ENCODE data around the gene ZNF121.
"Not testable (repeated sequence)": the region's sequence is repeated elsewhere in the genome, so short reads cannot be mapped to it uniquely, and the experiment has no call there.

Gene ZNF121

GRCh38 chr19:9584073-9584833, at the start of gene ZNF121:
TSS of gene ZNF121 (minus strand) at chr19:9584504. CDS start at chr19:9568097, 16,407 bp downstream.
- DNase-seq (ENCODE audit: low read depth in 2 of 2) = peak; percentile 70

GRCh38 chr19:9627856-9628255, 43.6 kb upstream of the ZNF121 start:
- no peak for DNase-seq (ENCODE audit: low read depth in 2 of 2)

- DNase-seq (ENCODE audit: low read depth in 2 of 2) = no peak
These were observed 38.2 kb upstream of the ZNF121 start for GRCh38 chr19:9622531-9622930.

- DNase-seq (ENCODE audit: low read depth in 2 of 2) = peak; percentile 77 to 80
These were observed 37.1 kb upstream of the ZNF121 start, which contains the start of gene ZNF561 for GRCh38 chr19:9621156-9622037. TSS of gene ZNF561 (minus strand) at chr19:9621232. CDS start at chr19:9619456, 1,776 bp downstream.

GRCh38 chr19:9620842-9621155, 36.5 kb upstream of the ZNF121 start:
- no peak for DNase-seq (ENCODE audit: low read depth in 2 of 2)

- DNase-seq (ENCODE audit: low read depth in 2 of 2) = no peak
These were observed 31.5 kb upstream of the ZNF121 start for GRCh38 chr19:9615844-9616243.

GRCh38 chr19:9610484-9611113, 26.3 kb upstream of the ZNF121 start:
- no peak for DNase-seq (ENCODE audit: low read depth in 2 of 2)

GRCh38 chr19:9608912-9609311, 24.6 kb upstream of the ZNF121 start:
- DNase-seq (ENCODE audit: low read depth in 2 of 2) = no peak

- no peak for DNase-seq (ENCODE audit: low read depth in 2 of 2)
These were observed 12.7 kb upstream of the ZNF121 start for GRCh38 chr19:9597027-9597426.

- peak; percentile 55 to 65 for DNase-seq (ENCODE audit: low read depth in 2 of 2)
These were observed 2.5 kb upstream of the ZNF121 start for GRCh38 chr19:9586764-9587163.

GRCh38 chr19:9582081-9582725, 2.1 kb downstream of the ZNF121 start:
- not testable (repeated sequence) for DNase-seq (ENCODE audit: low read depth in 2 of 2)

GRCh38 chr19:9580728-9581127, 3.6 kb downstream of the ZNF121 start:
- DNase-seq (ENCODE audit: low read depth in 2 of 2) = no peak

GRCh38 chr19:9570255-9570654, 14.0 kb downstream of the ZNF121 start:
- no peak for DNase-seq (ENCODE audit: low read depth in 2 of 2)

- no peak for DNase-seq (ENCODE audit: low read depth in 2 of 2)
These were observed 17.6 kb downstream of the ZNF121 start for GRCh38 chr19:9566729-9567128.

- DNase-seq (ENCODE audit: low read depth in 2 of 2) = no peak
These were observed 18.2 kb downstream of the ZNF121 start for GRCh38 chr19:9565900-9566705.

GRCh38 chr19:9552536-9553274, 31.6 kb downstream of the ZNF121 start:
- no peak for DNase-seq (ENCODE audit: low read depth in 2 of 2)

GRCh38 chr19:9547870-9548269, 36.4 kb downstream of the ZNF121 start:
- no peak for DNase-seq (ENCODE audit: low read depth in 2 of 2)

- not testable (repeated sequence) for DNase-seq (ENCODE audit: low read depth in 2 of 2)
These were observed 43.0 kb downstream of the ZNF121 start for GRCh38 chr19:9541281-9541680.

GRCh38 chr19:9539921-9540320, 44.4 kb downstream of the ZNF121 start:
- DNase-seq (ENCODE audit: low read depth in 2 of 2) = not testable (repeated sequence)

GRCh38 chr19:9539201-9539600, 45.1 kb downstream of the ZNF121 start:
- DNase-seq (ENCODE audit: low read depth in 2 of 2) = not testable (repeated sequence)

Data from activated CD8-positive, alpha-beta memory T cell treated with anti-CD3 and anti-CD28 coated beads for 4 hours (primary cell).